ENCODE results near the gene GALM. TPM values are rescaled to one million over a fixed set of nuclear protein-coding genes. Genes with fewer than 3 reads are reported as not detected.

Gene GALM
- total RNA-seq, 1 donor from 2014 or later = 28.5 TPM

DNA sequence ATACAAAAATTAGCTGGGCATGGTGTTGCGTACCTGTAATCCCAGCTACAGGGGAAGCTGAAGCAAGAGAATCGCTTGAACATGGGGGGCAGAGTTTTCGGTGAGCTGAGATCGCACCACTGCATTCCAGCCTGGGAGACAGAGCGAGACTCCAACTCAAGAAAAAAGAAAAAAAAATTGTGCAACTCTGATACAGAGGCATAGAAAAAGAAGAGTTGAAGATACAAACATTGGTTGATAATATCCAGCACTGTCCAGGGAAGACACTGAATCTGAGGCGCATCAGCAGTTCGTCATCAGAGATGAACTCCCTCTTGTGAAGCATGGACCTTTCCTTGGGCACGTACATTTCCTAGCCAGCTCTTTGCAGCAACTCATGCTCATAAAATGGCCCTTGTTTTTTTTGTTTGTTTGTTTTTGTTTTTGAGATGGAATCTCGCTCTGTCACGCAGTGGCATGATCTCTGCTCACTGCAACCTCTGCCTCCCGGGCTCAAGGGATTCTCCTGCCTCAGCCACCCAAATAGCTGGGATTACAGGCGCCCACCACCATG, 16.7 kb upstream of the GALM start:
- DNase-seq (ENCODE audit: low spot score) (no peak), ATAC-seq (no peak)

DNA sequence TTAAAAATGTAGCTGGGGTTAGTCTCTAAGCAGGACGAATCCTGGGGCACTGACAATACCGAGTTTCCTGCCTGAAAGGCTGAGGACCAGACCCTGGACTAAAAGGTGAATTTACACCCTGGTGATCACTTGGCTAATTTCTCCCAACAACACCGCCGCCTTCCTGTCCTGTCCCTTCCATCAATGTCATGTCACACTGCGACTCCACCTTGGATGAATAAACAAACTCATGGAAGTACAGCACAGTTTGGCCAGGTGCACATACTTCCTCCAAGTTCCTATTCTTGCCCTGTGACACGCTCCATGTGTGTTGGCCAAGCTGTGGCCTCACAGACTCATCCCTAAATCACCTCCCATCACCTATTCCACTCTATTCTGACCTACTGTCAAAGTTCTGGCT, 15.9 kb upstream of the GALM start:
- ATAC-seq = no peak
- no peak for DNase-seq (ENCODE audit: low spot score)

DNA sequence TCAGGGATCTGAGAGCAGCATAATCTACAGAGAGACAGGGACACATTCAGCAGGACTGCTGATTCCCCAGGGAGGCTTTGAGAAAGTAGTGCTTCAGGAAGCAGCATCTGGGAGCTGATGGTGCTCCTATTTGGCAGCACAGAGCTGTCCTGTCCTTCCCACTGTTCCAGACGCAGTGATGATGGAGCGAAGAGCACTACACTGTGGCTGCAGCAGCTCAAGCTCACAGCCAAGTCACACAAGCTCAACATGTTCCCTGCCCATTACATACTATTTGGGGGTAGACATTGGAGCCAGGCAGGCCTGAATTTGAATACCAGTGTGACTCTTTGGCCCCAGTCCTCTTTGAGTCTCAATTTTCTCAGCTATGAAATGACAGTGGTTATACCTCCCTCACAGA, 15.2 kb upstream of the GALM start:
- DNase-seq (ENCODE audit: low spot score) (no peak), ATAC-seq (no peak)

DNA sequence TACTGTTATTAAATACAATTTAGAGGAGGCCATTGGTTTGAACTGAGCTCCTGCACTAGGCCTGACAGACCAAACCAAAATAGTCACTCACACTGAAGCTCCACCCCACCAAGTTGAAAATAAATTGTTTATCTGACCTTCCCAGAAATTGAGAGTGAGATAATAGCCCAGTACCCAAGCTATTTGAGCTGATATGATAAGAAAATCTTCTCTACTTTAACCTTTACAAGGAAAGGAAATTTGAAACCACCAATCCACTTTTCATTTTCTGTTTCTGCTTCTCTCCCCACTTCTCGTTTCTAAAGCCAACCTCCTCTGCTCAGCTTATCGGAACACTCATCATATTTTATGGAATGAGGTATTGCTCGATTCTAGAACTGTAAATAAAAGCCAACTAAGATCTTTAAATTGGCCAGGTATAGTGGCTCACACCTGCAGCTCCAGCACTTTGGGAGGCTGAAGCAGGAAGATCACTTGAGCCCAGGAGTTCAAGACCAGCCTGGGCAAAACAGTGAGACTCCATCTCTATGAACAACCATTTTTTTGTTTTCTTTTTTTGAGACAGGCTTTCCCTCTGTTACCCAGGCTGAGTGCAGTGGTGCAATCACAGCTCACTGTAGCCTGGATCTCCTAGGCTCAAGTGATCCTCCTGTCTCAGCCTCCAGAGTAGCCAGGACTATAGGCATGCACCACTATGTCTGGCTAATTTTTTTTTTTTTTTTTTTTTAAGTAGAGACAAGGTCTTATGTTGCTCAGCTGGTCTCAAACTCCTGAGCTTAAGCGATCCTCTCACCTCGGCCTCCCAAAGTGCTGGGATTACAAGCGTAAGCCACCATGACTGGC, 13.3 kb upstream of the GALM start:
- DNase-seq (ENCODE audit: low spot score) = no peak
- no peak for ATAC-seq

DNA sequence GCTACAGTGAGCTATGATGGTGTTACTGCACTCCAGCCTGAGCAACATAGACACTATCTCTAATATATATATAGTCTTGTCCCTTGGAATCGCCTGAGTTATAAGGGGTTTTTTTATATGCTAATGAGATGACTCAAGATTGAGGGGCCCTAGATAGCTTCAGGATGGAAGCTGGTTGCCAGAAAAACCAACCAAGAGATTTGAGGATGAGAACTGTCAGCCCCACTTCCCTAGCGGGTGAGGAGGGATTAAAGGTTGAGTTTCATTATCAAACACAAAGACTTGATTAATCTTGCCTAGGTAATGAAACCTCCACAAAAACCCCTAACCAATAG, 12.6 kb upstream of the GALM start:
- DNase-seq (ENCODE audit: low spot score) (no peak), ATAC-seq (no peak)

DNA sequence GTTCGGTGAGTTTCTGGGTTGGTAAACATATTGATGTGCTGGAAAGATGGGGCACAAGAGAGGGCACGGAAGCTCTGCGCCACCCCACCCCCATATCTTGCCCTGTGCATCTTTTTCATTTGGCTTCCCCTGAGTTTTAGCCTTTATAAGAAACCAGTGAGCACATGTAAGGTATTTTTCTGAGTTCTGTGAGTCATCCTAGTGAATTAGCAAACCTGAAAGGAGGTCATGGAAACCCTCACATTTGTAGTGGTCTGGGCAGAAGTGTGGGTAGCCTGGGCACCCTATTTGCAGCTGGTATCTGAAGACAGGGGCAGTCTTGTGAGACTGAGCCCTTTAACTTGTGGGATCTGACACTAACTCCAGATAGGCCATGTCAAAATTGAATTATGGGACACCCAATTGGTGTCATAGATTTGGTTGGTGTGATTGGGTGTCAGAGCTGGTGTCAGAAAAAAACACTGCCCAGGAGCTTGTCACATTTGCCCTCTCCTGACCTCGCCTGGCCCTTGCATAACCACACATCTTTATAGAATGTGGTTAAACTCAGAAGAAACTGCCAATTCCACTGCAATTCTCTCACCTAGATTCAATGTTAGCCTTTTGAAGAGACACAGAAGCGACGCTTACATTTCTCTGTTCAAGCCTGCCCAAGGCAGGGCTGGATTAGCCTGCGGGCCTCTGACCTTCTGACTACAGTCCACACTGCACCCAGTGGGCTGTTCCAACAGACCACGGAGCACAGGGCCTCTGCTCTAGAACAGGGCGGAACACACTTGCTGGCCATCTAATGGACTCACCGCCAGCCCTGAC, 12.0 kb upstream of the GALM start:
- ATAC-seq (peak; percentile 62), DNase-seq (ENCODE audit: low spot score) (peak; percentile 44)

DNA sequence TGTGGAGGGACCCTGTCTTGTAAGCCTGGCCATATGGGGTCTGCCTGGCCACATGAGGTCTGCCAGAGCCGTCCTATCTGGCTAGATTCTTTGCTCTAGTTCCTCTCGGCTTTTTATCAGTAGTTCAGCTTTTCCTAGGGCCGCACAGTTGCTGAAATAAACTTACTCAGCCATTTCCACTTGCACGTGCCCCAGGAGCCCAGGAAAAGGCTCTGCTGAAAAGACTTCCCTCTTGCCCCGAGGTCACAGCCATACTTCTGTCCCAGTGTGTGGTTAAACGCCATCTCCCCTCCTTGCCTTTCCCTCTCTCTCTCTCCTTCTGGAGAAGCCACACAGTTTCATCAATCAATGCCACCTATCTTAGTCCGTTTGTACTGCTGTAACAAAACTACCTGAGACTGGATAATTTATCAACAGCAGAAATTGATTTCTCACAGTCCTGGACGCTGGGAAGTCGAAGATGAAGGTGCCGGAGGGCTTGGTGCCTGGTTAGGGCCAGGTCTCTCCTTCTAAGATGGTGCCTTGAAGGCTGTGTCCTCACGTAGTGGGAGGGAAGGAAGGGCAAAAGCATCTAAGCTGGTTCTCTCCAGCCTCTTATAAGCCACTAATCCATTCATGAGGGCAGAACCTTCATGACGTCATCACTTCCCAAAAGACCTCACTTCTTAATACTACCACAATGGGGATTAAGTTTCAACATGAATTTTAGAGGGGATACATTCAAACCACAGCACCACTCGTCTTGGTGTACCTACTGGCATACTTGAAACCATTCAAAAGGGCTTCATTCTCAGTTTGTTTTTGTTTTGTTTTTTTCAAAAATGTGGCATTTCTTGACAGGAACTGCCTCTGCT, 11.2 kb upstream of the GALM start:
- ATAC-seq (no peak), DNase-seq (ENCODE audit: low spot score) (no peak)

DNA sequence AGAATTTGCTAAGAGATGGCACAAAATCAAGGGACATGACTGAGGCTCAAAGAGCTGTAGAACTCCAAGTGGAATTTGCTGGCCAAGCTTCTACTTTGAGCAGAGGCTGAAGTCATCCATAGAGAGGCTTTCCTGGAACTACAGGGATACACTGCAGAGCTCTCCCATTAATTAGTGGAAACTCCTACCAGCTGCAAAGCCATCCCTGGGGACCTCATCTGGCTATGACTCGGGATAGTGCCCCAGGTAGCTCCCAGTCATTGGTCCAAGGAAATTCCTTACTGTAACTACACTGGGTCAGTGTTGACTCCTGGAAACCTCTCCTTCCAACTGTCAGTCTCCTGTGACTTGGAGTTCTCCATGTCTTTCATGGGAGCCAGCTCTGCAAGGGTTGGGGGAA, 10.5 kb upstream of the GALM start:
- ATAC-seq (no peak), DNase-seq (ENCODE audit: low spot score) (no peak)

DNA sequence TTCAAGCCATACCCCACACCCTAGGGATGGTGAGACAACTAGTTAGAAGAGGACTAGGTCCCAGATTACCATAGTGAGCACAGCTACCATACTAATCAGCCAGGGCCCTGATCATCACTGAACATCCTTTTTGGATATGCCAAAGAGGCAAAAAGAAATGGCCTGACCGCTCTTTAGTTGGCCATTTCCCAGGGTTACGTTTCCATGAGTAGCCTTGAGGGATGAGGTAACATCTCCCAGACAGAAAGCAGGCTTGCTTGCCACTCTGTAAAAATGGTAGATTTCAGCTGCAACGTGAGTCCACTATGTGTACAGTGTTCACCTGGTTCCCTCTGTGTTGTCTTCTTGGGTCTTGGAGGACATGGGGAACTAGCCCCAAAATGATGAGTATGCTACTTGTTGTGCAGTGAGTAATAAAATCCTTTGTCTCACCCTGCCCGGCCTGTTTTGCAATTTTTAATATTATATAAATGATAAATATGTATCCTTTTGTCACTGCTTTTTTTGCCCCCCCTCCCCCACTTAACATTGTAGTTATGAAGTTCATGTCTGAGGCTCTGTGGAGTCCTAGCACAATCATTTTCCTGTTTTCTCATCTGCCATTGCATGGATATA, 8.9 kb upstream of the GALM start:
- ATAC-seq (no peak), DNase-seq (ENCODE audit: low spot score) (no peak)

DNA sequence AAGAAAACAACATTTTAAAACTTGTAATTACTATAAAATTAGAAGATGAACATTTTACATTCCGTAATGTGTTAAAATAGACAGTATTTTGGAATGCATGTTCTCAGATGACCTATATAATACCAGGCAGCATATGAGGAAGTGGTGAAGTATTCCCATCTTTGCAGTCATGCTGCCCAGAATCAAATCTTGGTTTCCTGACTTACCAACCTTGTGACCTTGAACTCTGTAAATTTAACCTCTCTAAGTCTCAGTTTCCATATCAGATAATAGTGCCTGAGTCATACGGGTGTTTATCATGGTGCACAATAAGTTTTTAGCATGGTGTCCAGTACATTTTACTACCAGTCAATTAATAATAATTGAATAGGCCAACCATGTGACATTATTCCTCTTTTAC, 7.3 kb upstream of the GALM start:
- no peak for ATAC-seq
- DNase-seq (ENCODE audit: low spot score) = no peak

DNA sequence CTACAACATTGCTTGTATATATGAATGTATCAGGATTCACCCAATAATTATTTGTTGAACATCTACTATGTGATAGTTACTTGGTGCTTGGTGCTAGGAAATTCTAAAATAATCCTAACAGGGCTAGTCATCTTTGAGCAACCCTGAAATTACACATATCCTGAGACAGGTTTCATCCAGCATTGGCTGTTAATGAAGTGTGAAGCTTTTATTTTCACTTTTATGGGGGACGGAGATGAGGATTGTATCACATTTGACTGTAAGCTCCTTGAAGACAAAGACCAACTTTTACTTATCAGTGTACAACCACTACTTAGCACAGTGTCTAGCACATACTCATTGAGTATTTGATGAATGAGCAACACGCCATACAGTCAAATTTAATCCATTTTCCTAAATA, 6.8 kb upstream of the GALM start:
- DNase-seq (ENCODE audit: low spot score) = no peak
- ATAC-seq = no peak

DNA sequence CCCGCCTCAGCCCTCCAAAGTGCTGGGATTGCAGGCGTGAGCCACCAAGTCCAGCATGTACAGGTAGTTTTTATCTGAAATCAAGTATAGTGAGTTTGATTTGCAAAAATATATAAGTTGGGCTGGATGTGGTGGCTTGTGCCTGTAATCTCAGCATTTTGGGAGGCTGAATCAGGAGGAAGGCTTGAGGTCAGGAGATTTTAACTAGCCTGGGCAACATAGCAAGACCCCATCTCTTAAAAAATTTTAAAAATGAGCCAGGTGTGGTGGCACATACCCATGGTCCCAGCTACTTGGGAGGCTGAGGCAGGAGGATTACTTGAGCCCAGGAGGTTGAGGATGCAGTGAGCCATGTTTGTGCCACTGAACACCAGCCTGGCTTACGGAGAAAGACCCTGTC, 5.6 kb upstream of the GALM start:
- no peak for DNase-seq (ENCODE audit: low spot score)

DNA sequence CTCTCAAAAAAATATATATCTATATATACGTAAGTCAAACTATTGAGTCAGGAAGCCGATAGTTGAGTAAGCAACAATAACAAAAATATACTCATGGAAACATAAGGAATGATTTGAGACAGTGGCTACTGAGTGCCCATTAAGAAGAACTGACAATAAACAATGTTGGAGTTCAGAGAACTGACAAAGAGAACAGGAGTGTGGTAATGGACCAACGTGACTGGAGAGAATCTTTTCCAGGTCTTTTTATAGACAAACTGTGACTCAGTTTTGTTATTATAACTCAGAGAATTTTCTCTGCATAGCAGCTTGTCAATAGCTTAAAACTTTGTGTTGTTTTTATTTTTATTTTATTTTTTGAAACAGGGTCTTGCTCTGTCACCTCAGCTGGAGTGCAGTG, 4.6 kb upstream of the GALM start:
- ATAC-seq (no peak), DNase-seq (ENCODE audit: low spot score) (no peak)

More for the DNA sequence above, 5.6 kb upstream of the GALM start:
- no peak for ATAC-seq

DNA sequence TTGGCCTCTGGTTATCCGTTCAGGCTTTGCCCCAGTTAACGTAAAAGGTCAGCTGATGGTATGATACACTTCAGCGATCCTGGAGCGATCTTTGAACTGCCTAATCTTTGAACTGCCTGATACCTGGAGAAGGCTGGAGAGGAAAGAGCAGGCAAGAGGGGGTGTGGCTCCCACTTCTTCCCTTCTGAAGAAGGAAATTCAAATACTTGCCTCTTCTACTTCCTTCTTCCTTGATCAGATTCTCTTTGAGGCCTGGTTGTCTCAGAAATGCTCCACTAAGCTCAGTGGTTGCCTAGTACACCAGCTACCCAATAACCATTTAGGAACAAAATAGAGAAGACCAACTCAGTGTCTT, 619 bp downstream of the GALM start:
- ATAC-seq = peak; percentile 73
- peak; percentile 71 for DNase-seq (ENCODE audit: low spot score)

DNA sequence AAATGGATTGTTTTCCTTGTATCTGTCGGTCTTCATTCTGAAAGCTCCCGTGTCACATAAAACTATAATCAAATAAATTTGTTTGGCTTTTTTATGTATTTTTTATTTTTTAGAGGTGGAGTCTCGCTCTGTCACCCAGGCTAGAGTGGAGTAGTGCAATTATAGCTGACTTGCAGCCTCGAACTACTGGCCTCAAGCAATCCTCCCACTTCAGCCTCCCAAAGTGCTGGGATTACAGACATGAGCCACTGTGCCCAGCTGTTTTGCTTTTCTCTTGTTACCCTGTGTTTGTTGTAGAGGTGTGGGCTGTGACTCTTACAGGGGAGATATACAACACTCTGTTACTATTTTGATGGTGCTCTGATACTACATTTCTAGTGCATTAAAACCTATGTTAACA, 2.2 kb downstream of the GALM start:
- no peak for ATAC-seq
- DNase-seq (ENCODE audit: low spot score) = no peak

DNA sequence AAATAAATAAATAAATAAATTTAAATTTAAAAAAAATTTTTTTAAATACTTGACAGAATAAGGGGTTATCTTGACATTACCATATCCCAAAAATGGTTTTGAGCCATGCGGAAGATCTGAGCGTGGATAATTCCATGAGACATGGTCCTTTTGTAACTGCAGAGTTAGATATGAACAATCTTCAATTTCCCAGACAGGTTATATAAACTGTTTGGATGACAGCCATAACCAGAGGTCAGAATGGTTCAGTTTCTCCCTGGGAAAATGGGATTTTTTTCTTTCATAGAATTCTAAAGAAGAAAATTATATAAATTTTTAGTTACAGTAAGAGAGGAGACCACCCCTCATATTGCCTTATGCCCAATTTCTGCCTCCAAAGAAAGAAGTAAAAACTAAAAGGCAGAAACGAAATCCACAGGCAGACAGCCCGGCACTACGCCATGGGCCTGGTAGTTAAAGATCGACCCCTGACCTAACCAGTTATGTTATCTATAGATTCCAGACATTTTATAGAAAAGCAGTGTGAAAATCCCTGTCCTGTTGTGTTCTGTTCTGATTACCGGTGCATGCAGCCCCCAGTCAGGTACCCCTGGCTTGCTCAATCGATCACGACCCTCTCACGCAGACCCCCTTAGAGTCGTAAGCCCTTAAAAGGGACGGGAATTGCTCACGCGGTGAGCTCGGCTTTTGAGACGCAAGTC, 3.0 kb downstream of the GALM start:
- DNase-seq (ENCODE audit: low spot score) = no peak
- no peak for ATAC-seq

DNA sequence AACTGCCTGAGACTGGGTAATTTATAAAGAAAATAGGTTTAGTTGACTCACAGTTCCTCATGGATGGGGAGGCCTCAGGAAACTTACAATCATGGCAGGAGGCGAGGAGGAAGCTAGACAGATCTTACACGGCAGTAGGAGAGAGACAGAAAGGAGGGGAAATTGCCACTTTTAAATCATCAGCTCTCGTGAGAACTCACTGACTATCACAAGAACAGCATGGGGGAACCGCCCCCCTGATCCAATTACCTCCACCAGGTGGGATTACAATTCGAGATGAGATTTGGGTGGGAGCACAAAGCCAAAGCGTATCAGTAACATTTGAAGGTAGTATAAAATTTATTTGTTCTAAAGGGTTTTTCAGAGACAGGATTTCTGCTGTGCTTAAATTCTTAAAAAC, 5.4 kb downstream of the GALM start:
- no peak for ATAC-seq
- DNase-seq (ENCODE audit: low spot score) = no peak

DNA sequence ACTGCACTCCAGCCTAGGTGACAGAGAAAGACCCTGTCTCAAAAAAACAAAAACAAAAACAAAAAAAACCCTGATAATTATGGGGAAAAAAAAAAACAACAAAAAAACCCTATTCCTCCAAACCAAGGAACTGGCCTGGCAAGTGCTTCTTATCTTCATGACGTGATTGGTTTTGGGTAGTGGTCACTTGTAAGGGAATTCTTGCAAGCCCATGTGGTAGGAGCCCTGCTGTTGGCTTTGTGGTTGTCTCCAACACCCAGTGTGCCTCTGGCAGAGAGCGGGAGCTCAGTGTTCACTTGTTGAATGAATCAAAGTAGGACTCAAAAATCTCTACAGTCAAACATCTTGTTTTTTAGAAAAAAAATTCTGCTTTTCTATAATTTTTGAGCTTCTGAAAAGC, 6.0 kb downstream of the GALM start:
- DNase-seq (ENCODE audit: low spot score) (no peak), ATAC-seq (no peak)

DNA sequence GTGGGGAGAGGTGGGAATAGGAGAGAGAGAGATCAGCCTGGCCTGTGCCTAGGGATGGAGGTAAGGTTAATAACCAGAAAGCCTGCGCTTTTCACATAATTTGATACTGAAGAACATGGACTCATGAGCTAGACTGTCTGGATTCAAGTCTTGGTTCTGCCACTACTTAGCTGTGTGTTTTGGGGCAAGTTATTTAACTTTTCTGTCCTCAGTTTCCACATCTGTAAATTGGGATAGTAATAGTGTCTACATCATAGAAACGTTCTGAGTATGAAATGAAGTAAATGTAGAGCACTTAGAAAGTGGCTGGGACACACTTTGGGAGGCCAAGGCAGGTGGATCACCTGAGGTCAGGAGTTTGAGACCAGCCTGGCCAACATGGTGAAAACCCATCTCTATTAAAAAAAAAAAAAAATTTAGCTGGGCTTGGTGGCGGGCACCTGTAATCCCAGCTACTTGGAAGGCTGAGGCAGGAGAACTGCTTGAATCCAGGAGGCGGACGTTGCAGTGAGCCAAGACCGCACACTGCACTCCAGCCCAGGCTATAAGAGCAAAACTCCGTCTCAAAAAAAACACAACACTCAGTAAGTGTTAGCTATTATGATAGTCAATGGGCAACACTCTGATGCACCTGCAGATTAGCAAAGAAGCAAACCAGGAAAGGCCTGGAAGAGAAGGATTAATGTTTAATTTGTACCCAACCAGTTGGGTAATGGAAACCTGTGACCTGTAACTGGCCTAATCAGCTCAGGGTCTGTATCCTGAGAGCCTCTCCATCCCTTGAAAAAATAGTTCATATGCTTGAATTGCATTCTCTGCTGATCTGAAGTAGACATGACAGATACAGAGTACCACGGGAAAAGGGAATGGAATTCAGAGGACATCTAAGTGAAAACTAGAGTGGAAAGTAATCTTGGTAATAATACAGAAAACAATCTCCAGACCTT, 6.8 kb downstream of the GALM start:
- DNase-seq (ENCODE audit: low spot score) (no peak), ATAC-seq (peak; percentile 60)
